HUDEP-2 (cell line): Measurements from ENCODE around the gene EIF4EBP3.
A peak's percentile ranks its signal among the peaks of the same experiment; 100 is the strongest.

ENCODE experiments used
- DNase-seq, 76 experiments: peaks; one replicate each; lab custom pipeline; 2025; ENCODE audit not compliant: unreplicated experiment in 76 of 76; lab: John Stamatoyannopoulos, UW

EIF4EBP3 gene

GRCh38 chr5:140547508-140548299 lies at the start of gene EIF4EBP3:
EIF4EBP3 (plus strand) TSS chr5:140547662; CDS start chr5:140547738, 76 bp downstream.
- peak in 74 of 76 experiments; percentile 24 to 95 (median 87) for DNase-seq

DNA sequence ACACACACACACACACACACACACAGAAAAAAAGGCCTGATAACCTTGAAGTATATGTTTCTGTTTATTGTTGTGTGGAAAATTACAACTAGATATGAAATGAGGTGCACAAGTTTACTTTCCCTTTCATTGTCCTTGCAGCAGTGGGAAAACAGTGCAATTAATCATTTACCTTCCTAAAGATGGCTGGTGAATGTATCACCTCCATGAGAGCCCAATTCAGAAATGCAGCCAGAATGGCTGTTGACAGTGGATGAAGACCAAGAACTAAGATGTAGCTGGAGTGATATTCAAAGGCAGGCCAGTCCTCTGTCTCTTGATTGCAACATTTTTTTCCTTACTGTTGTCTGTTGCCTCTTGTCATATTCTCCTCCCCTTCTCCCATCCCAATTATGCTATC lies 49.6 kb upstream of the EIF4EBP3 start:
- DNase-seq, result no peak

GRCh38 chr5:140498591-140498990 lies 48.9 kb upstream of the EIF4EBP3 start:
- no peak for DNase-seq

GRCh38 chr5:140502834-140503233 lies 44.6 kb upstream of the EIF4EBP3 start:
- no peak for DNase-seq

DNA sequence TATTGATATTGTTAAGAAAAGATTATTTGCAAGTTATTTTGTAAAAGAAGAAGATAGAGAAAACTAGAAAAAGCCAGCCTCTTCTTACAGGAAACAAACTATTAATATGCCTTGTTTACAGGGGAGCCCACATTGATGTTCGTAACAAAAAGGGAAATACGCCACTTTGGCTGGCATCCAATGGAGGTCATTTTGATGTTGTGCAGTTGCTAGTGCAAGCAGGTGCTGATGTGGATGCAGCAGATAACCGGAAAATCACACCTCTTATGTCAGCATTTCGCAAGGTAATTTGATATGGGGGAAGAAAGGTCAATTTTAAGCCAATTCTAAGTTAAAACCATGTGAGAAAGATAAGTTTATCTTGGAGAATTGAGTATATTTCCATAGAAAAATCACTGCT lies 37.6 kb upstream of the EIF4EBP3 start:
- no peak for DNase-seq

GRCh38 chr5:140513124-140513523 lies 34.3 kb upstream of the EIF4EBP3 start:
- no peak for DNase-seq

- DNase-seq, result no peak
Observed at GRCh38 chr5:140524003-140524402, 23.5 kb upstream of the EIF4EBP3 start.

DNA sequence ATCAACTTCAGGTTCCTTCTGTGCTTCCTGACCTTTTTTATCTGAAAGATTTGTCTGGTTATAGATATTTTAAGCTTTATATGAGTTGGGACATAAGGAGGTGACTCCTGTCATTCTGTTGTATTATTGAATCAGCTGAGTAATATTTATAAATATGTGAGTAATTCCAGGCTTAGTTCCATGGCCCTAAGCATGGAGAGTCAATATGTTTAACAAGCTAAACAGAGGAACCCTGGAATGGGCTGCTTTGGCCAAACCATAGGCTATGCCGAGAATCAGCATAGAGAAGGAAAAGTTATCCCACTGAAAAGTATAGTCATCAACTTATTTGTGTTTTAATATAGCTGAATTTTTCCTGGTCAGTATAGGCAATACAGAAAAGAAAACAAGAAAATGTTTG lies 7.2 kb upstream of the EIF4EBP3 start:
- DNase-seq, result no peak

DNA sequence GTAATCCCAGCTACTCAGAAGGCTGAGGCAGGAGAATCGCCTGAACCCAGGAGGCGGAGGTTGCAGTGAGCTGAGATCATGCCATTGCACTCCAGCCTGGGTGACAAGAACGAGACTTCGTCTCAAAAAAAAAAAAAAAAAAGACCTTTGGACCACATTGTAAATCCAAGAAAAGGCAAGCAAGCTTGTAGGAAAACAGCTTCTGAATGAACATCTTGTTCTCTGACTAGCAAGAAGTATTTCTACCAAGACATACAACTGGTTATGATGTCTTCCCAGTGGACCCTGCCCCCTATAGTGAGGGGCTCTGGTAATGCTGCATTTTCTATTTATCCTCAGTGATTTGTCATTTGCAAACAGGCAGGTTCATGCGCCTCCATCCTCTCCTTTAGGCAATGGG lies 4.5 kb upstream of the EIF4EBP3 start:
- no peak for DNase-seq

DNA sequence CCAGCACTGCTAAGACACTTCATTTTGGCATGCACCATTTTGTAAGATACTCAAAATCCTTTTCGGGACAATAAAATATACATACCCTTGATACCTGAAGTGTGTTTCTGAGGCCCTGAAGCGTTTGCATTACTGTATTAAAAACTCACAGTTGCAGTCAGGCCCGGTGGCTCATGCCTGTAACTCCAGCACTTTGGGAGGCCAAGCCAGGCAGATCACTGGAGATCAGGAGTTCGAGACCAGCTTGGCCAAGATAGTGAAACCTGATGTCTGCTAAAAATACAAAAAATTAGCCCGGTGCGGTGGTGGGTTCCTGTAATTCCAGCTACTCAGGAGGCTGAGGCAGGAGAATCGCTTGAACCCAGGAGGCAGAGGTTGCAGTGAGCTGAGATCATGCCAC lies 2.5 kb upstream of the EIF4EBP3 start:
- no peak for DNase-seq

- no peak for DNase-seq
Observed at GRCh38 chr5:140545606-140546005, 1.9 kb upstream of the EIF4EBP3 start.

DNA sequence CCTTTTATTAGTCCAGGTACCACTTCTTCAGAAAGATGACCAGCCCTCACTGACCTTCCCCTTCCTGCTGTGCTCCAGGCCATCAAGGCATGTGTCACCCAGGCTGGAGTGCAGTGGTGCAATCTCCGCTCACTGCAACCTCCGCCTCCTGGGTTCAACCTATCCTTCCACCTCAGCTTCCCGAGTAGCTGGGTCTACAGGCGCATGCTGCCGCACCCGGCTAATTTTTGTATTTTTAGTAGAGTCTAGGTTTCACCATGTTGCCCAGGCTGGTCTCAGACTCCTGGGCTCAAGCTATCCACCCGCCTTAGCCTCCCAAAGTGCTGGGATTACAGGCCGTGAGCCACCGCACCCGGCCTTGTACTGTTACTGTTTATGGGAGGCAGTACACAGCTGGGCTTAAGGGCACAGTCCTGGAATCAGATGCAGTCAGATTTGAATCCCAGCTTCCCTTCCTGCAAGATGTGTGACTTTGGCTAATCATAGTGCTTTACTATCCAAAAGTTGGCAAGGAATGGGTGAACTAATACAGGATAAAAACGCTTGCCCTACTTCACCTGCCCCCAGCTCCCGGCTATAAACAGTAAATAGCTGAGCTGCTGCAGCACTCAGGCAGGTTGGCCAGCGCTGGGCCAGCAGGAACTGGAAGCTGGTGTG lies 483 bp upstream of the EIF4EBP3 start:
- no peak for DNase-seq

DNA sequence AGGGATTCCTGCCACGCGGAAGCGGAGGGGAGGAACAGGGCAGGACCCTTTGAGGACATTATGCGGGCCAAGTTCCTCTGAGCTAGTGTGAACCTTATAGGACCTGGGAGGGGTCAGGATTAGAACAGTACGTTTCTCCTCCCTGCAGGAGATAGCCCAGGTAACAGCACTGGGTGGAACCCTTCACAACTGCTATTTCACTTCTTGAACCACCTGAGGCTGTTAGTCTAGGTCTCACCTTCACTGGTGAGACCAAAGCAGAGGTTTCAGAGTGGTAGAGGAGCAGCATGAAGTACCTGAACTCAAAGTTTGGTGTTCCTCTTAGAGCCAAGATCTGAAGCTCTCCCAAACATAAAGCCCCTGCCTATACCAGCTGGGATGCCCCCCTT lies 832 bp downstream of the EIF4EBP3 start:
- DNase-seq, result peak in 13 of 76 experiments; percentile 2 to 54 (median 36)

DNA sequence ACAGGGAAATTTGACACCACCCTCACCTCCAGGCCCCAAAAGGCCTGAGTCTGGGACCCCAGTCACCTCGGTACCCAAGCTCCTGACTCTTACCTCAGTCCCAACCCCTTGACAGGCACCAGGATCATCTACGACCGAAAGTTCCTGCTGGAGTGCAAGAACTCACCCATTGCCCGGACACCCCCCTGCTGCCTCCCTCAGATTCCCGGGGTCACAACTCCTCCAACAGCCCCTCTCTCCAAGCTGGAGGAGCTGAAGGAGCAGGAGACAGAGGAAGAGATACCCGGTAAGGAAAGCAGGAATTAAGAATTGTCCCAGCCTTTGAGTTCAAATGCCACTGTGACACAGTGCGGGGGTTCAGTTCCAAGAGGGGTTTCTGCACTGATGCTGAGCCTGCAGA lies 1.3 kb downstream of the EIF4EBP3 start:
- DNase-seq, result no peak

GRCh38 chr5:140549237-140550144 lies 2.0 kb downstream of the EIF4EBP3 start:
- DNase-seq, result peak in 57 of 76 experiments; percentile 2 to 66 (median 33)

DNA sequence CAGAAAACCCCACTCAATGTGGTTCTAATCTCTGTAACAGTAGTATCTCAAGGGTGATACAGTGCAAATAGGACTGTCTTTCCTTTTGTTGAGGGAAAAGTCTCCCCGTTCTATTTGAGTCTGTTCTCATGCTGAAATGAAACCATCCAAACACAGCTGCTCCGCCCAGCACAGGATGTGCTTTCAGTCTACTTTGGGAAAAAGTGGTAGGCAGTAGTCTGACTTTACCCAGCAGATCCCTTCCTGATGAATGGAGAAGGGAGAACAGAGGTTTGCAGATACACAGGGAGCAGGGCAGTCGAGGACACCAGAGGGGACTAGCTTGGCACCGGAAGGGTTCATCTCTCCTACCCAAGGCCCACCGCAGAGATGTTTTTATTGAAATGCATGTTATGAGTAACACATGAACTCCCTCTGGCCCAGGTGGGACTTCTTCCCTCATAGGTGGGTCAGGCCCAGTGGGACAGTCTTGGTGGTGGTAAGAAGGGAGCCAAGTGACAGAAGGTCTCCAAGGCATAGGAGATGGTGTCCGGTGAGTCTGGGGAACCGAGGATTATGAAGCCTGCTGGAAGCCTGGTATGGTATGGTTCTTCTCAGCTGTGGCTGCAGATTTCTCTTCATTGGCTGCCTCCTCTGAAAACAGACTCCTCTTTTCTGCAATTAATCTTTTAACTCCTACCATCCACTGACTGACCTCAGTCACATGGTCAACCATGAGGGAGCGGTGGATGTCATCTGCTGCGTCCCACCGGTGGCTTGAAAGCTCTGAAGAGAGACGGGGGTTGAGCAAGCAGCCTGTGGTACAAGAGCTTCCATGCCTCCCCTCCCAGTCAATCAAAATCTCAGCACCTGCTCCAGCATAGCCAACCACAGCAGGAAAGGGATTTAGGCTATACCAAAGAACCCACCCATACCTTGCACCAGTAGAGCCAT lies 3.0 kb downstream of the EIF4EBP3 start:
- DNase-seq, result no peak

DNA sequence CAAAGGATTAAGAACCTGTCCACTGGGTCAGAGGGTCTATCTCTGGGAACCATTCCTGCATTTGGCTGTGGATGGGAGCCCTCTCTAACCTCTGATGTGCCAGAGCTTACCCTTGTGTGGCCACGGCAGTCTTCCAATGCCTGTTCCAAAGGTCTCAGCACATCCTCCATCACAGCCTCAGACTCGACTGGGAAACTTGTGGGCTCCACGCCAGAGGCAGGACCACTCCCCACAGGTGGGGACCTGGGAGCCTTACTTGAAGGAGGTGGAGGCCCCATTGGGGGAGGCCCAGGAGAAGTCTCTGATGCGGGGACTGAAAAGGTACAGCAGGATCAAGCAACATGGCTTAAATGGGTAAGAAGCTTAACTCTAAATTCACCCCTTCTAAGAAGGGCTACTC lies 4.4 kb downstream of the EIF4EBP3 start:
- no peak for DNase-seq

GRCh38 chr5:140553657-140554056 lies 6.2 kb downstream of the EIF4EBP3 start:
- DNase-seq, result no peak

GRCh38 chr5:140554454-140554853 lies 7.0 kb downstream of the EIF4EBP3 start:
- DNase-seq, result peak in 13 of 76 experiments; percentile 3 to 49 (median 22)

DNA sequence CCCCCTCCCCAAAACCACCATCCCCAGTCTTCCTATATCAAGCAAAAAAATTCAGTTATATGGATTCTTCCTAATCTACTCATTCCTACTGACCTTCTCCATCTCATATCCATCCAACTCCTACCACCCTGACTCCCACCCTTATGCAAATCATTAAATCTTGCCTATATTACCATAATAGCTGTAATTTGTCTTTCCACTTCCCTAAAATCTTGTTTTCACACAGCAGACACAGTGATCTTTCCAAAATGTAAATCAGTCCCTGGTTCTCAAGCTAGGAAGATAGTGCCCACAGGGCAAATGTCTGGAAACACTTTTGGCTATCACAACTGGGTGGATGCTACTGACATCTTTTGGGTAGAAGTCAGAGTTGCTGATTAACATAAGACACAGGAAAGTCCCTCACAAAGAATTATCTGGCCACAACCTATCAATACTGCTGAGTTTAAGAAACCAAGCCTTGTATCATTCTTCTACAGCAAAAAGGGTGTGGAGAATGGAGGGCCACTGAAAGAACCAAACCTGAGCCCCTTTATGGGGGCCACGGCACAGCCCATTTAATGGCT lies 8.4 kb downstream of the EIF4EBP3 start:
- no peak for DNase-seq
